Adrenal gland (tissue), 12 donors: ENCODE data around the gene RABGAP1. TPM values are rescaled to one million over a fixed set of nuclear protein-coding genes. Genes with fewer than 3 reads are reported as not detected.

Experiments used
- DNase-seq, 7 donors: peaks; one replicate each; pipeline ENCODE4 v3.0.0-alpha.2; 2019 to 2020
- H3K27ac ChIP-seq, 5 donors: fragments of 200-600 bp; sonication (generic) in 4 of 5; 1 replicate in 3 of 5; 2 replicates in 2 of 5; pipeline versions ENCODE4 v1.5.1 to v1.8.0; 2016 to 2020; ENCODE audit warnings: mild to moderate bottlenecking in 1 of 5
- H3K27me3 ChIP-seq: fragments of 200-600 bp; 2 replicates; pipeline ENCODE4 v1.8.0; 2021
- H3K36me3 ChIP-seq, 2 donors: fragments of 200-600 bp; replicated peaks in 1 of 2; 1 replicate in 1 of 2; 2 replicates in 1 of 2; pipeline versions ENCODE4 v1.5.1 to v1.8.0; 2018 to 2022
- H3K4me1 ChIP-seq, 2 donors: fragments of 200-600 bp; replicated peaks in 1 of 2; 1 replicate in 1 of 2; 2 replicates in 1 of 2; pipeline versions ENCODE4 v1.5.1 to v1.8.0; 2018 to 2021
- H3K4me3 ChIP-seq, 4 donors: fragments of 200-600 bp; sonication (generic) in 3 of 4; one replicate each; pipeline ENCODE4 v1.5.1; 2016 to 2018
- H3K9me3 ChIP-seq, 3 donors: fragments of 200-600 bp; sonication (generic) in 1 of 3; replicated peaks in 1 of 3; 1 replicate in 2 of 3; 2 replicates in 1 of 3; pipeline versions ENCODE4 v1.5.1 to v1.8.0; 2016 to 2021
- POLR2A ChIP-seq, 2 donors: fragments of 450-650 bp; IDR thresholded peaks; one replicate each; pipeline ENCODE4 v1.6.1; 2017; ENCODE audit warnings: antibody characterized with exemption in 2 of 2, mild to moderate bottlenecking in 2 of 2, moderate library complexity in 1 of 2
- WGBS, 4 donors: extraction: QIAGEN DNeasy Blood & Tissue Kit in 2 of 4; methylation state at CpG; one replicate each; pipeline versions ENCODE4 v1.1.5 to v1.1.7; 2013 to 2017; 5-methylcytosine and 5-hydroxymethylcytosine counted together
- intact Hi-C, 2 donors: fragments of 100-400 bp; cut with DNase I; formaldehyde crosslinking; loops; one replicate each; pipeline versions ENCODE4 v1.14.1 to v1.15.0; 2022 to 2023
- polyA plus RNA-seq, 3 donors: library from polyadenylated mRNA; stranded (reverse); fragments of 200-250 nt in 2 of 3; fragments of 350-450 nt in 1 of 3; fragmentation: Illumina TruSeq in 1 of 3; extraction: RNeasy Lipid Tissue Mini Kit (QIAGEN cat#74804) in 1 of 3; gene quantifications; one replicate each; pipeline ENCODE4 v1.2.3, GENCODE V29; 2013 to 2014
- total RNA-seq, 9 donors: library from RNA; depleted of rRNA in 4 of 9; stranded (reverse); fragments of >200 nt in 4 of 9; fragments of 120-200 nt in 1 of 9; fragmentation: NEBNext Ultra II Directional in 1 of 9; extraction: Animal tissue kit (Norgen Biotek cat#: 25700) in 1 of 9; gene quantifications; one replicate each; pipeline versions ENCODE4 v1.1.0 to v1.2.4, GENCODE V29; 2013 to 2023
- TF ChIP-seq, protein P1 (sequence below), 6 experiments: fragments of 450-650 bp in 4 of 6; fragments of 200-600 bp in 2 of 6; sonication (generic) in 1 of 6; IDR thresholded peaks; 1 replicate in 5 of 6; 2 replicates in 1 of 6; pipeline versions ENCODE4 v1.5.1 to v1.8.0; 2016 to 2021; ENCODE audit warnings: antibody characterized with exemption in 6 of 6, mild to moderate bottlenecking in 2 of 6, moderate library complexity in 1 of 6
- donor health status: healthy with polysubstance abuse.
- donor health status: Bipolar disorder and iron deficiency.
- donor health status: DM: yes; HTN: yes; CAD: no.
- donor health status: DM: no; HTN: no; CAD: no.
- donor health status: DM: no; HTN: no; CAD: no.
- donor health status: DM: yes; HTN: yes; CAD: no.

RABGAP1 gene
- total and polyA plus RNA-seq, 12 donors = 8.5 to 62.3 (median 34.3) TPM

DNA sequence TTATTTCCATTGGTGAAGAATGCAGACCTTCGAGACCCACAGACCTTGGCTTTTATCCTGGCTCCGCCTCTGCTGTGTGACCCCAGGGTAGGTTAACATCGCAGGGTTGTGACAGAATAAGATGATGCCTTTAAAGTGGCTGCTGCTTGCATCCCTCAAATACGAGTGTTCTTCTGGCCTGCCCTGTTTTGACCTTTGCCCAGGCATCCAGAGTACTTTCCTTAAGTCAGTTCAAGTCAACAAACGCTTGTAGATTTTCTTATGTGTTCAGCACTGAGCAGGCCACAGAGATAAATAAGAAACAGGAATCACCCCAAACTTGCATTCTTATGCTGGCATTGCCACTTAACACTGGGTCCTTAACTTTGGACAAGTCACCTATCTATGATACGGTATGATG, 142.9 kb downstream of the RABGAP1 start:
- TF ChIP-seq, protein P1, sequence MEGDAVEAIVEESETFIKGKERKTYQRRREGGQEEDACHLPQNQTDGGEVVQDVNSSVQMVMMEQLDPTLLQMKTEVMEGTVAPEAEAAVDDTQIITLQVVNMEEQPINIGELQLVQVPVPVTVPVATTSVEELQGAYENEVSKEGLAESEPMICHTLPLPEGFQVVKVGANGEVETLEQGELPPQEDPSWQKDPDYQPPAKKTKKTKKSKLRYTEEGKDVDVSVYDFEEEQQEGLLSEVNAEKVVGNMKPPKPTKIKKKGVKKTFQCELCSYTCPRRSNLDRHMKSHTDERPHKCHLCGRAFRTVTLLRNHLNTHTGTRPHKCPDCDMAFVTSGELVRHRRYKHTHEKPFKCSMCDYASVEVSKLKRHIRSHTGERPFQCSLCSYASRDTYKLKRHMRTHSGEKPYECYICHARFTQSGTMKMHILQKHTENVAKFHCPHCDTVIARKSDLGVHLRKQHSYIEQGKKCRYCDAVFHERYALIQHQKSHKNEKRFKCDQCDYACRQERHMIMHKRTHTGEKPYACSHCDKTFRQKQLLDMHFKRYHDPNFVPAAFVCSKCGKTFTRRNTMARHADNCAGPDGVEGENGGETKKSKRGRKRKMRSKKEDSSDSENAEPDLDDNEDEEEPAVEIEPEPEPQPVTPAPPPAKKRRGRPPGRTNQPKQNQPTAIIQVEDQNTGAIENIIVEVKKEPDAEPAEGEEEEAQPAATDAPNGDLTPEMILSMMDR (IDR thresholded peaks at IDR 0.05) = no peak
- TF ChIP-seq POLR2A (IDR thresholded peaks at IDR 0.05) = no peak
- Histone ChIP-seq H3K27me3 (no peaks in the 10 kb centered on the region), H3K4me3 (no peak overlapping the region), H3K9me3 (no peaks in the 10 kb centered on the region), H3K36me3 (peaks cover 0 to 40% of the 10 kb centered on the region in 2 donors), H3K27ac (no peak overlapping the region), H3K4me1 (no peaks in the 10 kb centered on the region)
- intact Hi-C loops = loop anchor here in 1 of 2 donors (10.0 kb wide), 1 partner anchor 141 kb away; no protein-coding TSS in a partner anchor
- 72 to 76% (median 75%) methylated on average over 6 of the region's 6 CpGs for WGBS, 4 donors
- DNase-seq = no peak

DNA sequence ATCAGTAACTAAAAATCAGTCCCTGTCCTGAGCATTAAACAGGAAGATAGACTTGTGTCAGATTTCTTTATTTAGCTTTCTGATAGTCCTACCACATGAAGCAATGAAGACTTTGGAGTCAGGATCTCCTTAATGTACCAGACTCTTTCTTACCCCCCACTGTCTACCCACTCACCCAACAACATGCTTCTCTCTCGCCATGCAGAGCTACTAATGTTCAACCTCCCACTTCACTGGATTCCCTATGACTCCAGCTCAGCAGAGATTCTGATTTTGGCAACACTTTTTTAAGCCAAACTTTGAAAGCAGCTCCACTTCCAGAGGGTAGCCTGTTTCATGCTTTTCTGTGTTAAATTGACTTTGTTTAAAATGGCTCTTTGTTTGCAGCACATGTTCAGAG, 143.4 kb downstream of the RABGAP1 start:
- Histone ChIP-seq H3K36me3 (peaks cover 0 to 37% of the 10 kb centered on the region in 2 donors), H3K27me3 (no peaks in the 10 kb centered on the region), H3K4me3 (no peak overlapping the region), H3K4me1 (no peaks in the 10 kb centered on the region), H3K27ac (no peak overlapping the region), H3K9me3 (no peaks in the 10 kb centered on the region)
- TF ChIP-seq POLR2A (IDR thresholded peaks at IDR 0.05) = no peak
- TF ChIP-seq, protein P1 (IDR thresholded peaks at IDR 0.05) = no peak
- intact Hi-C loops = loop anchor here in 1 of 2 donors (10.0 kb wide), 1 partner anchor 141 kb away; no protein-coding TSS in a partner anchor
- WGBS, 4 donors = 96 to 100% (median 99%) methylated on average over 1 of the region's 1 CpG
- no peak for DNase-seq

DNA sequence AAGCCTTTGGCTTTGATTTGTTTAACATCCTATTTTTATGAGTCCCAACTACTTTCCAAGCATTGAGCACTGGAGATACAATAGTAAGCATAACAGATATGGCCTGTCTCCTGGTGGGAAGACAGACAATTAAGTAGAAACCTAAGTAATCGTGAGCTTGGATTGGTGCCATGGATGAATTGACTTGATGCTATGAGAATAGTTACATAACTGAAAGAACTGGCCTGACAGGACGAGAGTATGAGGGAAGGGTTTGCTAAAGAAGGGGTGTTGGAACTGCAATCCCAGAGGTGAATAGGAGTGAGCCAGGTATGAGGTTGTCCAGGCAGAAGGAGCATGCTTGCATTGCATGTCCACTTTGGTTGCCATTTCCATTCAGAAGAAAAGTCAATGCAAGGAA, 145.1 kb downstream of the RABGAP1 start:
- intact Hi-C loops = loop anchor here in 1 of 2 donors (5.0 to 10.0 kb wide), 2 partner anchors 139 to 261 kb away; no protein-coding TSS in a partner anchor
- Histone ChIP-seq H3K4me1 (no peaks in the 10 kb centered on the region), H3K9me3 (no peaks in the 10 kb centered on the region), H3K4me3 (no peak overlapping the region), H3K27ac (no peak overlapping the region), H3K27me3 (no peaks in the 10 kb centered on the region), H3K36me3 (peaks cover 0 to 28% of the 10 kb centered on the region in 2 donors)
- TF ChIP-seq, protein P1 (IDR thresholded peaks at IDR 0.05) = no peak
- TF ChIP-seq POLR2A (IDR thresholded peaks at IDR 0.05) = no peak
- DNase-seq = no peak
- 72 to 80% (median 73%) methylated on average over 2 of the region's 2 CpGs for WGBS, 4 donors

DNA sequence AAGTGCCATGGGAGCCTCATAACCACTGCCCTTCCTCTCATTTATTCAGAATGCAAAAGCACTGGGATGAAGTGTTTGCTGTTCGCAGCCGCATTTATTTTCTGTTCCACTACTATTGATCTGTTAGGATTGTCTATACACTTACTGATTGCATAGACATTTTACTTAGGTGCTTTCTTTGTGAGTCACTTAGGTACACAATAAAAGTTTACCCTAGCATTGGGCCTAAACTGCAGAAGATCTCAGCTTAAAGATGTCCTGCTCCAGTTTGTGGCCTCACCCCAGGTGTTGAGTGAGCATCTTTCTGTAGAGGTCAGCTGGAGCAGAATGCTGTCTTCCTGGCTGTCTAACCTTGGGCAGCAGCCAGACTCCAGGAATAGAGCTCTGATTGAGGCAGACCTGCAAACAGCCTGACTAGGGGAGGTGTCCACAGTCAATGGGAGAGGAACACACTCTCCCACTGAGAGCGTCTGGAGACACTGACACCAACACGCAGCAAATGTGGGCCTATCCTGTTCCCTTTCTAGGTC, 146.6 kb downstream of the RABGAP1 start:
- peaks cover 0 to 36% of the 10 kb centered on the region in 2 donors for H3K36me3 ChIP-seq

More for the DNA sequence above, 146.6 kb downstream of the RABGAP1 start:
- intact Hi-C loops = loop anchor here in 1 of 2 donors (5.0 to 10.0 kb wide), 2 partner anchors 137 to 260 kb away; no protein-coding TSS in a partner anchor
- no peaks in the 10 kb centered on the region for H3K9me3 ChIP-seq
- TF ChIP-seq, protein P1 (IDR thresholded peaks at IDR 0.05) = no peak
- TF ChIP-seq POLR2A (IDR thresholded peaks at IDR 0.05) = no peak
- H3K4me1 ChIP-seq = no peaks in the 10 kb centered on the region
- H3K27ac ChIP-seq = no peak overlapping the region
- no peak for DNase-seq
- WGBS, 4 donors = 92 to 98% (median 97%) methylated on average over 4 of the region's 4 CpGs
- H3K27me3 ChIP-seq = no peaks in the 10 kb centered on the region
- no peak overlapping the region for H3K4me3 ChIP-seq
